ENCODE data around the gene TPRA1.

Gene TPRA1

DNA sequence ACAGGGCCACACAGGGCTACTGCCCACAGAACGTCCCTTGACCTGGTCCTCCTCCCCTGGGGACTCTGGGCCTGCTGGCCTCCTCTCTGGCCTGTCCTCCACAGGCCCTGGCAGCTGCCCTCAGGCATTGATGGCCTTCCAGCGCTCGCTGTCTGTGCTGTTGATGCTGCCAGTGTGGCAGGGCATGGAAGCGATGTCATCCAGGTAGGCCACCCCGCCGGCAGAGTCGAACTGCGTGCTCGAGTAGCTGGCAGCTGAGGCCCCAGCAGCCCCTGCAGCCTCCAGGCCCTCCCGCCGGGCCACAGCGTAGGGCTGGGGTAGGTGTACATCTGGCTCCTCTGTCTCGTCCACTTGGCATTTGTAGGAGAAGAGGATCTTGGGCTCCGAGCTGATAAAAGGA lies 17.1 kb downstream of the TPRA1 start:
- TF ChIP-seq, protein P1, sequence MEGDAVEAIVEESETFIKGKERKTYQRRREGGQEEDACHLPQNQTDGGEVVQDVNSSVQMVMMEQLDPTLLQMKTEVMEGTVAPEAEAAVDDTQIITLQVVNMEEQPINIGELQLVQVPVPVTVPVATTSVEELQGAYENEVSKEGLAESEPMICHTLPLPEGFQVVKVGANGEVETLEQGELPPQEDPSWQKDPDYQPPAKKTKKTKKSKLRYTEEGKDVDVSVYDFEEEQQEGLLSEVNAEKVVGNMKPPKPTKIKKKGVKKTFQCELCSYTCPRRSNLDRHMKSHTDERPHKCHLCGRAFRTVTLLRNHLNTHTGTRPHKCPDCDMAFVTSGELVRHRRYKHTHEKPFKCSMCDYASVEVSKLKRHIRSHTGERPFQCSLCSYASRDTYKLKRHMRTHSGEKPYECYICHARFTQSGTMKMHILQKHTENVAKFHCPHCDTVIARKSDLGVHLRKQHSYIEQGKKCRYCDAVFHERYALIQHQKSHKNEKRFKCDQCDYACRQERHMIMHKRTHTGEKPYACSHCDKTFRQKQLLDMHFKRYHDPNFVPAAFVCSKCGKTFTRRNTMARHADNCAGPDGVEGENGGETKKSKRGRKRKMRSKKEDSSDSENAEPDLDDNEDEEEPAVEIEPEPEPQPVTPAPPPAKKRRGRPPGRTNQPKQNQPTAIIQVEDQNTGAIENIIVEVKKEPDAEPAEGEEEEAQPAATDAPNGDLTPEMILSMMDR (IDR thresholded peaks at IDR 0.05; ENCODE audit: low read length, missing control alignments): no peak
- H3K4me3 ChIP-seq (replicated peaks; ENCODE audit: low read depth, low read length): no peak overlapping the region

GRCh38 chr3:127572735-127573134 lies 17.8 kb downstream of the TPRA1 start:
- TF ChIP-seq, protein P1 (IDR thresholded peaks at IDR 0.05; ENCODE audit: low read length, missing control alignments): no peak
- DNase-seq (ENCODE audit: low read depth): no peak
- no peak overlapping the region for H3K4me3 ChIP-seq (replicated peaks; ENCODE audit: low read depth, low read length)

More for the DNA sequence above, 17.1 kb downstream of the TPRA1 start:
- DNase-seq (ENCODE audit: low read depth): no peak

GRCh38 chr3:127572186-127572585 lies 18.3 kb downstream of the TPRA1 start:
- TF ChIP-seq, protein P1 (IDR thresholded peaks at IDR 0.05; ENCODE audit: low read length, missing control alignments): no peak
- no peak overlapping the region for H3K4me3 ChIP-seq (replicated peaks; ENCODE audit: low read depth, low read length)
- no peak for DNase-seq (ENCODE audit: low read depth)

- DNase-seq (ENCODE audit: low read depth): no peak
- no peak overlapping the region for H3K4me3 ChIP-seq (replicated peaks; ENCODE audit: low read depth, low read length)
- TF ChIP-seq, protein P1 (IDR thresholded peaks at IDR 0.05; ENCODE audit: low read length, missing control alignments): no peak
Measured at GRCh38 chr3:127570520-127570919, 20.0 kb downstream of the TPRA1 start.

- no peak for DNase-seq (ENCODE audit: low read depth)
- H3K4me3 ChIP-seq (replicated peaks; ENCODE audit: low read depth, low read length): no peak overlapping the region
- TF ChIP-seq, protein P1 (IDR thresholded peaks at IDR 0.05; ENCODE audit: low read length, missing control alignments): no peak
Measured at GRCh38 chr3:127569160-127569559, 21.4 kb downstream of the TPRA1 start.

GRCh38 chr3:127568586-127568985 lies 21.9 kb downstream of the TPRA1 start:
- TF ChIP-seq, protein P1 (IDR thresholded peaks at IDR 0.05; ENCODE audit: low read length, missing control alignments): no peak
- no peak overlapping the region for H3K4me3 ChIP-seq (replicated peaks; ENCODE audit: low read depth, low read length)
- DNase-seq (ENCODE audit: low read depth): no peak

DNA sequence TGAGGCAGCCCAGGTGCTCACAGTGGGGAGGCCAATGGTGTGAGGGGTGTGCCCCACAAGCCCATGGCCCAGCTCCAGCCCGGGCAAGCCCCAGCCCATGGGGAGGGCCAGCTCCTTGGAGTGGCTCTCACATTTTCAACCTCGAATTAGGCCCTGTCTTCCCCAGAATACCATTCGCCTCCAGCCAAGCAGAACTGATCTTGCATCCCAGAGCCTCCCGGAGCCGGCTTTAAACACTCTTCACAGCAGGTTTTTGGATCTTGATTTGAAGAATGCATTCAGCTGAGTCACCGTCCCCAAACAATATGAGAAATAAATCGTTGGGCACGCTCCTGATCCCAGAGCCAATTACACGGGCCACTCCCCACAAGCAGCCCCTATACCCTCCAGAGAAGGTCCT lies 23.7 kb downstream of the TPRA1 start:
- no peak overlapping the region for H3K4me3 ChIP-seq (replicated peaks; ENCODE audit: low read depth, low read length)
- TF ChIP-seq, protein P1 (IDR thresholded peaks at IDR 0.05; ENCODE audit: low read length, missing control alignments): no peak
- DNase-seq (ENCODE audit: low read depth): no peak
